ENCODE data around the gene AP2A1. TPM values are rescaled to one million over a fixed set of nuclear protein-coding genes. Genes with fewer than 3 reads are reported as not detected.
A peak's percentile ranks its signal among the peaks of the same experiment; 100 is the strongest.

The AP2A1 gene
- total and polyA plus RNA-seq, 2 of the 13 experiments (the other 11 are each of a cell fraction or from before 2014, with no cell fraction given) = 22.7 to 39.7 TPM

GRCh38 chr19:49771674-49772139 is 4.9 kb downstream of the AP2A1 start (continued):
- TF ChIP-seq, protein P1, sequence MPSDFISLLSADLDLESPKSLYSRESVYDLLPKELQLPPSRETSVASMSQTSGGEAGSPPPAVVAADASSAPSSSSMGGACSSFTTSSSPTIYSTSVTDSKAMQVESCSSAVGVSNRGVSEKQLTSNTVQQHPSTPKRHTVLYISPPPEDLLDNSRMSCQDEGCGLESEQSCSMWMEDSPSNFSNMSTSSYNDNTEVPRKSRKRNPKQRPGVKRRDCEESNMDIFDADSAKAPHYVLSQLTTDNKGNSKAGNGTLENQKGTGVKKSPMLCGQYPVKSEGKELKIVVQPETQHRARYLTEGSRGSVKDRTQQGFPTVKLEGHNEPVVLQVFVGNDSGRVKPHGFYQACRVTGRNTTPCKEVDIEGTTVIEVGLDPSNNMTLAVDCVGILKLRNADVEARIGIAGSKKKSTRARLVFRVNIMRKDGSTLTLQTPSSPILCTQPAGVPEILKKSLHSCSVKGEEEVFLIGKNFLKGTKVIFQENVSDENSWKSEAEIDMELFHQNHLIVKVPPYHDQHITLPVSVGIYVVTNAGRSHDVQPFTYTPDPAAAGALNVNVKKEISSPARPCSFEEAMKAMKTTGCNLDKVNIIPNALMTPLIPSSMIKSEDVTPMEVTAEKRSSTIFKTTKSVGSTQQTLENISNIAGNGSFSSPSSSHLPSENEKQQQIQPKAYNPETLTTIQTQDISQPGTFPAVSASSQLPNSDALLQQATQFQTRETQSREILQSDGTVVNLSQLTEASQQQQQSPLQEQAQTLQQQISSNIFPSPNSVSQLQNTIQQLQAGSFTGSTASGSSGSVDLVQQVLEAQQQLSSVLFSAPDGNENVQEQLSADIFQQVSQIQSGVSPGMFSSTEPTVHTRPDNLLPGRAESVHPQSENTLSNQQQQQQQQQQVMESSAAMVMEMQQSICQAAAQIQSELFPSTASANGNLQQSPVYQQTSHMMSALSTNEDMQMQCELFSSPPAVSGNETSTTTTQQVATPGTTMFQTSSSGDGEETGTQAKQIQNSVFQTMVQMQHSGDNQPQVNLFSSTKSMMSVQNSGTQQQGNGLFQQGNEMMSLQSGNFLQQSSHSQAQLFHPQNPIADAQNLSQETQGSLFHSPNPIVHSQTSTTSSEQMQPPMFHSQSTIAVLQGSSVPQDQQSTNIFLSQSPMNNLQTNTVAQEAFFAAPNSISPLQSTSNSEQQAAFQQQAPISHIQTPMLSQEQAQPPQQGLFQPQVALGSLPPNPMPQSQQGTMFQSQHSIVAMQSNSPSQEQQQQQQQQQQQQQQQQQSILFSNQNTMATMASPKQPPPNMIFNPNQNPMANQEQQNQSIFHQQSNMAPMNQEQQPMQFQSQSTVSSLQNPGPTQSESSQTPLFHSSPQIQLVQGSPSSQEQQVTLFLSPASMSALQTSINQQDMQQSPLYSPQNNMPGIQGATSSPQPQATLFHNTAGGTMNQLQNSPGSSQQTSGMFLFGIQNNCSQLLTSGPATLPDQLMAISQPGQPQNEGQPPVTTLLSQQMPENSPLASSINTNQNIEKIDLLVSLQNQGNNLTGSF (CRISPR knock-in tag; IDR thresholded peaks at IDR 0.05) = no peak
- TF ChIP-seq, protein P2, sequence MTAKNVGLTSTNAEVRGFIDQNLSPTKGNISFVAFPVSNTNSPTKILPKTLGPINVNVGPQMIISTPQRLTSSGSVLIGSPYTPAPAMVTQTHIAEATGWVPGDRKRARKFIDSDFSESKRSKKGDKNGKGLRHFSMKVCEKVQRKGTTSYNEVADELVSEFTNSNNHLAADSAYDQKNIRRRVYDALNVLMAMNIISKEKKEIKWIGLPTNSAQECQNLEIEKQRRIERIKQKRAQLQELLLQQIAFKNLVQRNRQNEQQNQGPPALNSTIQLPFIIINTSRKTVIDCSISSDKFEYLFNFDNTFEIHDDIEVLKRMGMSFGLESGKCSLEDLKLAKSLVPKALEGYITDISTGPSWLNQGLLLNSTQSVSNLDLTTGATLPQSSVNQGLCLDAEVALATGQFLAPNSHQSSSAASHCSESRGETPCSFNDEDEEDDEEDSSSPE (CRISPR knock-in tag; IDR thresholded peaks at IDR 0.05) = peak; percentile 47; the same call in 1 of the 2 replicates
- TF ChIP-seq CREB3 (CRISPR knock-in tag; IDR thresholded peaks at IDR 0.05) (no peak), ZMAT3 (CRISPR knock-in tag; conservative IDR thresholded peaks at IDR 0.05) (peak; percentile 81; the same call in 1 of the 2 replicates), ZNF556 (CRISPR knock-in tag; IDR thresholded peaks at IDR 0.05; ENCODE audit: borderline replicate concordance) (no peak), ZNF687 (CRISPR knock-in tag; IDR thresholded peaks at IDR 0.05) (peak; percentile 95), MEF2D (CRISPR knock-in tag; IDR thresholded peaks at IDR 0.05) (peak; percentile 78), PRMT3 (CRISPR knock-in tag; IDR thresholded peaks at IDR 0.05; ENCODE audit: borderline replicate concordance, low read depth) (no peak), NR2F6 (IDR thresholded peaks at IDR 0.05) (no peak), NR2F6 (CRISPR knock-in tag; IDR thresholded peaks at IDR 0.05) (peak; percentile 61; the same call in 1 of the 2 replicates), KMT2B (CRISPR knock-in tag; IDR thresholded peaks at IDR 0.05) (peak; percentile 38; the same call in 1 of the 2 replicates), MED13 (CRISPR knock-in tag; IDR thresholded peaks at IDR 0.05) (no peak), PAF1 (CRISPR knock-in tag; IDR thresholded peaks at IDR 0.05) (no peak), NBN (conservative IDR thresholded peaks at IDR 0.05) (no peak), KLF6 (CRISPR knock-in tag; IDR thresholded peaks at IDR 0.05) (no peak), CBFB (CRISPR knock-in tag; IDR thresholded peaks at IDR 0.05) (no peak), ADNP (CRISPR knock-in tag; IDR thresholded peaks at IDR 0.05) (no peak)
- TF ChIP-seq, protein P3, sequence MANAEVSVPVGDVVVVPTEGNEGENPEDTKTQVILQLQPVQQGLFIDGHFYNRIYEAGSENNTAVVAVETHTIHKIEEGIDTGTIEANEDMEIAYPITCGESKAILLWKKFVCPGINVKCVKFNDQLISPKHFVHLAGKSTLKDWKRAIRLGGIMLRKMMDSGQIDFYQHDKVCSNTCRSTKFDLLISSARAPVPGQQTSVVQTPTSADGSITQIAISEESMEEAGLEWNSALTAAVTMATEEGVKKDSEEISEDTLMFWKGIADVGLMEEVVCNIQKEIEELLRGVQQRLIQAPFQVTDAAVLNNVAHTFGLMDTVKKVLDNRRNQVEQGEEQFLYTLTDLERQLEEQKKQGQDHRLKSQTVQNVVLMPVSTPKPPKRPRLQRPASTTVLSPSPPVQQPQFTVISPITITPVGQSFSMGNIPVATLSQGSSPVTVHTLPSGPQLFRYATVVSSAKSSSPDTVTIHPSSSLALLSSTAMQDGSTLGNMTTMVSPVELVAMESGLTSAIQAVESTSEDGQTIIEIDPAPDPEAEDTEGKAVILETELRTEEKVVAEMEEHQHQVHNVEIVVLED (CRISPR knock-in tag; IDR thresholded peaks at IDR 0.05; ENCODE audit: borderline replicate concordance) = peak; percentile 16; the same call in 1 of the 2 replicates
